Activated CD4-positive, alpha-beta T cell treated with anti-CD3 and anti-CD28 coated beads, Interleukin-2, amount 50 U/mL, for 24 hours (primary cell): ENCODE measurements around the gene FGD2.

Experiments used
- DNase-seq, 2 donors: peaks; one replicate each; pipeline ENCODE4 v3.0.0-alpha.2; 2020; ENCODE audit warnings: low read depth in 1 of 2, low spot score in 1 of 2

Gene FGD2

GRCh38 chr6:36970892-36971842, 34.3 kb upstream of the FGD2 start:
- DNase-seq: no peak

GRCh38 chr6:36971921-36972673, 33.4 kb upstream of the FGD2 start:
- DNase-seq: no peak

GRCh38 chr6:36973190-36973589, 32.3 kb upstream of the FGD2 start:
- DNase-seq: no peak

GRCh38 chr6:36973647-36974046, 31.8 kb upstream of the FGD2 start:
- no peak for DNase-seq

GRCh38 chr6:36975231-36976006, 30.0 kb upstream of the FGD2 start:
- DNase-seq: no peak

GRCh38 chr6:36976007-36976264, 29.5 kb upstream of the FGD2 start:
- DNase-seq: no peak

- no peak for DNase-seq
Observed at GRCh38 chr6:36976509-36976908, 28.9 kb upstream of the FGD2 start.

- no peak for DNase-seq
Observed at GRCh38 chr6:36976931-36977330, 28.5 kb upstream of the FGD2 start.

- no peak for DNase-seq
Observed at GRCh38 chr6:36977470-36977941, 27.9 kb upstream of the FGD2 start.

- no peak for DNase-seq
Observed at GRCh38 chr6:36978421-36979346, 26.8 kb upstream of the FGD2 start.

GRCh38 chr6:36979347-36979742, 26.1 kb upstream of the FGD2 start:
- DNase-seq: no peak

GRCh38 chr6:36980129-36980528, 25.3 kb upstream of the FGD2 start:
- no peak for DNase-seq

- DNase-seq: no peak
Observed at GRCh38 chr6:36980876-36981619, 24.4 kb upstream of the FGD2 start.

GRCh38 chr6:36983538-36983937, 21.9 kb upstream of the FGD2 start:
- DNase-seq: no peak

GRCh38 chr6:36984581-36985416, 20.7 kb upstream of the FGD2 start:
- DNase-seq: peak in 1 of 2 donors; percentile 50

GRCh38 chr6:36985417-36985807, 20.0 kb upstream of the FGD2 start:
- no peak for DNase-seq

- peak; percentile 79 to 85 for DNase-seq
Observed at GRCh38 chr6:36985808-36986703, 19.4 kb upstream of the FGD2 start, which contains the start of gene MTCH1. Gene MTCH1 (minus strand): TSS chr6:36986196. CDS start chr6:36986173, 23 bp downstream.

GRCh38 chr6:36986704-36987047, 18.8 kb upstream of the FGD2 start:
- no peak for DNase-seq
